HEK293 (cell line): ENCODE results near the gene PLA2G4D.

Experiments
- CTCF ChIA-PET: fragments of 350-600 bp; formaldehyde crosslinking; extraction: SDS; loops from one replicate; lab custom pipeline; 2021; ENCODE audit warnings: antibody characterized with exemption; lab: Yijun Ruan, JAX
- POLR2A ChIA-PET: fragments of 300-600 bp; formaldehyde crosslinking; extraction: SDS; loops from one replicate; lab custom pipeline; 2020; ENCODE audit warnings: antibody characterized with exemption, inconsistent platforms; lab: Yijun Ruan, JAX
- H3K27ac ChIP-seq: fragments of 200-500 bp; sonication (Bioruptor generic); 2 replicates; pipeline ENCODE4 v1.5.1; 2014; ENCODE audit warnings: low read depth, low read length, control low read depth, inconsistent platforms; ENCODE audit errors: extremely low read depth
- H3K36me3 ChIP-seq, 2 experiments: fragments of 200-500 bp in 1 of 2; sonication (Bioruptor generic) in 1 of 2; 1 replicate in 1 of 2; 2 replicates in 1 of 2; pipeline ENCODE4 v1.5.1; 2014 to 2017; ENCODE audit warnings: inconsistent platforms in 2 of 2, low read length in 2 of 2; ENCODE audit not compliant: control insufficient read depth in 2 of 2, insufficient read depth in 1 of 2
- H3K4me1 ChIP-seq: fragments of 200-500 bp; sonication (Bioruptor generic); 2 replicates; pipeline ENCODE4 v1.5.1; 2014; ENCODE audit warnings: mild to moderate bottlenecking, low read length, inconsistent platforms; ENCODE audit not compliant: control insufficient read depth, insufficient read depth
- H3K4me3 ChIP-seq: 2 replicates; pipeline ENCODE4 v1.5.1; 2011; ENCODE audit warnings: low read depth, mild to moderate bottlenecking, control low read depth, low read length, moderate library complexity
- H3K9me3 ChIP-seq: fragments of 200-500 bp; sonication (Bioruptor generic); 2 replicates; pipeline ENCODE4 v1.5.1; 2014; ENCODE audit warnings: low read depth, low read length, inconsistent platforms; ENCODE audit not compliant: control insufficient read depth, insufficient read depth
- KLF7 ChIP-seq: fragments of 450-650 bp; formaldehyde crosslinking; IDR thresholded peaks from 2 replicates; pipeline ENCODE4 v1.5.1; 2016; ENCODE audit warnings: missing biosample characterization, missing genetic modification characterization, borderline replicate concordance
- PRDM2 ChIP-seq: fragments of 450-650 bp; formaldehyde crosslinking; IDR thresholded peaks from 2 replicates; pipeline ENCODE4 v1.5.1; 2016; ENCODE audit warnings: missing biosample characterization, missing genetic modification characterization, borderline replicate concordance
- REST ChIP-seq: fragments of 450-650 bp; formaldehyde crosslinking; IDR thresholded peaks from 2 replicates; pipeline ENCODE4 v1.5.1; 2016; ENCODE audit warnings: missing biosample characterization, missing genetic modification characterization
- ZNF132 ChIP-seq: fragments of 450-650 bp; formaldehyde crosslinking; IDR thresholded peaks from 2 replicates; pipeline ENCODE4 v1.5.1; 2017; ENCODE audit warnings: missing biosample characterization, missing genetic modification characterization, borderline replicate concordance
- ZNF146 ChIP-seq: fragments of 450-650 bp; formaldehyde crosslinking; IDR thresholded peaks from 2 replicates; pipeline ENCODE4 v1.5.1; 2016; ENCODE audit warnings: missing biosample characterization, missing genetic modification characterization
- ZNF223 ChIP-seq: fragments of 450-650 bp; formaldehyde crosslinking; IDR thresholded peaks from 2 replicates; pipeline ENCODE4 v1.5.1; 2016; ENCODE audit warnings: missing biosample characterization, missing genetic modification characterization
- ZNF239 ChIP-seq: fragments of 450-650 bp; formaldehyde crosslinking; IDR thresholded peaks from 2 replicates; pipeline ENCODE4 v1.5.1; 2016; ENCODE audit warnings: missing biosample characterization, missing genetic modification characterization
- ZNF501 ChIP-seq: fragments of 450-650 bp; formaldehyde crosslinking; IDR thresholded peaks from 2 replicates; pipeline ENCODE4 v1.5.1; 2016; ENCODE audit warnings: missing biosample characterization, missing genetic modification characterization
- ZNF513 ChIP-seq: fragments of 450-650 bp; IDR thresholded peaks from 2 replicates; pipeline ENCODE4 v1.5.1; 2018; ENCODE audit warnings: missing biosample characterization, missing genetic modification characterization
- ZNF521 ChIP-seq: fragments of 450-650 bp; formaldehyde crosslinking; IDR thresholded peaks from 2 replicates; pipeline ENCODE4 v1.5.1; 2017; ENCODE audit warnings: missing biosample characterization, mild to moderate bottlenecking, missing genetic modification characterization
- ZNF658 ChIP-seq: fragments of 450-650 bp; formaldehyde crosslinking; IDR thresholded peaks from 2 replicates; pipeline ENCODE4; 2016; ENCODE audit warnings: missing biosample characterization, missing genetic modification characterization
- TF ChIP-seq, protein P1 (sequence below): fragments of 450-650 bp; formaldehyde crosslinking; IDR thresholded peaks from 2 replicates; pipeline ENCODE4 v1.5.1; 2016; ENCODE audit warnings: missing biosample characterization, missing genetic modification characterization

The PLA2G4D gene

GRCh38 chr15:42020713-42021273, 73.6 kb downstream of the PLA2G4D start, which contains the start of gene PLA2G4E:
PLA2G4E (minus strand) TSS chr15:42021042; CDS start chr15:42021030, 12 bp downstream.
- ChIA-PET POLR2A (no interaction called here), CTCF (interaction anchor here (0.5 kb wide), 1 partner anchor 595 kb away, joined by 3 read pairs; no protein-coding TSS in a partner anchor)
- H3K4me3 ChIP-seq: no peak within 1 kb of the TSS
- no peaks in the 10 kb centered on the region for H3K4me1 ChIP-seq
- no peaks in the 10 kb centered on the region for H3K36me3 ChIP-seq
- H3K9me3 ChIP-seq: no peaks in the 10 kb centered on the region
- no peak for TF ChIP-seq ZNF132 (tag by site-specific recombination)
- no peak for TF ChIP-seq KLF7 (tag by site-specific recombination)
- TF ChIP-seq REST (tag by site-specific recombination): no peak
- TF ChIP-seq, protein P1, sequence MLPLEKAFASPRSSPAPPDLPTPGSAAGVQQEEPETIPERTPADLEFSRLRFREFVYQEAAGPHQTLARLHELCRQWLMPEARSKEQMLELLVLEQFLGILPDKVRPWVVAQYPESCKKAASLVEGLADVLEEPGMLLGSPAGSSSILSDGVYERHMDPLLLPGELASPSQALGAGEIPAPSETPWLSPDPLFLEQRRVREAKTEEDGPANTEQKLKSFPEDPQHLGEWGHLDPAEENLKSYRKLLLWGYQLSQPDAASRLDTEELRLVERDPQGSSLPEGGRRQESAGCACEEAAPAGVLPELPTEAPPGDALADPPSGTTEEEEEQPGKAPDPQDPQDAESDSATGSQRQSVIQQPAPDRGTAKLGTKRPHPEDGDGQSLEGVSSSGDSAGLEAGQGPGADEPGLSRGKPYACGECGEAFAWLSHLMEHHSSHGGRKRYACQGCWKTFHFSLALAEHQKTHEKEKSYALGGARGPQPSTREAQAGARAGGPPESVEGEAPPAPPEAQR (tag by site-specific recombination): no peak
- TF ChIP-seq ZNF239 (tag by site-specific recombination): no peak
- no peak for TF ChIP-seq ZNF513 (tag by site-specific recombination)
- no peak for TF ChIP-seq ZNF223 (tag by site-specific recombination)
- TF ChIP-seq PRDM2: no peak
- TF ChIP-seq ZNF521: no peak
- no peak for TF ChIP-seq ZNF501 (tag by site-specific recombination)
- no peak for TF ChIP-seq ZNF146
- TF ChIP-seq ZNF658 (tag by site-specific recombination): no peak
- H3K27ac ChIP-seq: no peak within 1 kb of the TSS
